Endothelial cell of umbilical vein (primary cell): ENCODE data around the gene RTN4R.

Experiments
- CTCF ChIP-seq, 2 donors: IDR thresholded peaks; 1 replicate in 1 of 2; 2 replicates in 1 of 2; pipeline ENCODE4 v1.5.1; 2011; ENCODE audit warnings: low read length in 2 of 2, mild to moderate bottlenecking in 2 of 2, moderate library complexity in 2 of 2, control low read depth in 1 of 2, inconsistent platforms in 1 of 2, low read depth in 1 of 2; ENCODE audit not compliant: insufficient read depth in 1 of 2; ENCODE audit errors: extremely low read depth in 1 of 2
- EZH2 ChIP-seq: IDR thresholded peaks from 2 replicates; pipeline ENCODE4 v1.6.1; 2012; ENCODE audit warnings: borderline replicate concordance, low read depth, mild to moderate bottlenecking, moderate library complexity, low read length, inconsistent platforms; ENCODE audit not compliant: severe bottlenecking
- FOS ChIP-seq: IDR thresholded peaks from 2 replicates; pipeline ENCODE4 v1.6.1; 2011; ENCODE audit warnings: mild to moderate bottlenecking, low read length, moderate library complexity, borderline replicate concordance; ENCODE audit not compliant: insufficient read depth
- MYC ChIP-seq: IDR thresholded peaks from one replicate; pipeline ENCODE4 v1.6.1; 2011; ENCODE audit warnings: mild to moderate bottlenecking, low read depth, low read length
- POLR2A ChIP-seq: IDR thresholded peaks from 2 replicates; pipeline ENCODE4 v1.6.1; 2012; ENCODE audit warnings: low read depth, mild to moderate bottlenecking, control low read depth, low read length
- POLR2AphosphoS5 ChIP-seq: IDR thresholded peaks from 2 replicates; pipeline ENCODE4 v1.6.1; 2012; ENCODE audit warnings: low read depth, mild to moderate bottlenecking, control low read depth, low read length, moderate library complexity; ENCODE audit not compliant: insufficient read depth

GRCh38 chr22:20192293-20192971 lies 75.7 kb downstream of the RTN4R start:
- TF ChIP-seq CTCF (IDR thresholded peaks at IDR 0.05; ENCODE audit: extremely low read depth in 1 of 2, insufficient read depth in 1 of 2, low read depth in 1 of 2, low read length in 2 of 2) (no peak), POLR2A (no peak), FOS (no peak), MYC (no peak), POLR2AphosphoS5 (no peak), EZH2 (no peak)
